CD4-positive, alpha-beta T cell treated with Interleukin-17A for 4 hours (primary cell): ENCODE measurements around the gene ZNF692.
"Not testable (repeated sequence)": the region's sequence is repeated elsewhere in the genome, so short reads cannot be mapped to it uniquely, and the experiment has no call there.

ENCODE experiments used
- DNase-seq: peaks from one replicate; pipeline ENCODE4 v3.0.0-alpha.2; 2020; ENCODE audit warnings: mixed read lengths

Gene ZNF692

DNA sequence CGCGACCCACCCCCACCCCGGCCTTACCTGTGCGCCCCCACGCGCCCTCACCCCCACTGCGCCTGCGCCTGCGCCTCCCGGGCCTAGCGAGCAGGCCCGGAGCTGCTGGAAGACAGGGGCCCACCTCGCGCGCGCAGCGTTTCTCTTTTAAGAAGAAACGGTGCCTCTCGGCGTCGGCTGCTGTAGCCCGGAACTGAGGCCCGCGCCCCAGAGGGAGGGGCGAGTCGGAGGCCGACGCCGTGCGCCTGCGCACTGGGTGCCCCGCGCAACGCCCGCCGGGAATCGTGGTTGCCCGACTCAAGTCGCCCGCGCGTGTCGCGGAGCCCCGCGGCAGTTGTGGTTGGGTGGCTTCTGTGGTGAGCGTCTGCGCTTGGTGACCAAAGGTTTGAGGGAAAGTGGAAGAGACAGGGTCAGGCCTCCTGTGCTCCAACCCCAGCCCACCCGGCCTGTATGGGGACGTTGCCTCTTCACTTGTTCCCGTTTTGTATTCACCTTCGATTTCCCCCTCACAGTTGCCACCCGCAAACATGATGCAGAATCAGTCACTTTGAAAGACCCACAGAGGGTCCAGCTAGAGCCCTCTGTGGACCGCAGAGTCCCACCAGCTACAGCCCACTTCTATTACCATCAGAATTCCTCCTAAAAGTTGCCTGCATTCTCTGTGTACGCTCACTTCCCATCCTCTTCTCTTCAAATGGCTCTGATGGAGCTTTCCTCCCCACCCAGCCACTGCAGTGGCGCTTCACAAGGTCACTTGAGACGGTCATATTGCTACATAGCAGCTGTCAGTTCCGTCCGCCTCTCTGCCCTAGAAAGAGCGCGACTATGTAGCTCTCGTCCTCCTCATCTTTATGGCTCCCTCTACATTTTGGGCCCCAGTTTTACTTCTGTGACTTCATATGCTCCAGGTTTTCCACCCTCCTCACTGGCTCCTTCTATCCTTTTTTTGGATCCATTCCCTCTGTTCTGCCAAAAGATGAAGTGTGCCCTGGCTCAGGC is at the start of gene ZNF692:
ZNF692 (minus strand) TSS at position 195 of the 999 bp plus-strand sequence. CDS start 776 bp downstream, outside the sequence.
- DNase-seq = peak; percentile 98

DNA sequence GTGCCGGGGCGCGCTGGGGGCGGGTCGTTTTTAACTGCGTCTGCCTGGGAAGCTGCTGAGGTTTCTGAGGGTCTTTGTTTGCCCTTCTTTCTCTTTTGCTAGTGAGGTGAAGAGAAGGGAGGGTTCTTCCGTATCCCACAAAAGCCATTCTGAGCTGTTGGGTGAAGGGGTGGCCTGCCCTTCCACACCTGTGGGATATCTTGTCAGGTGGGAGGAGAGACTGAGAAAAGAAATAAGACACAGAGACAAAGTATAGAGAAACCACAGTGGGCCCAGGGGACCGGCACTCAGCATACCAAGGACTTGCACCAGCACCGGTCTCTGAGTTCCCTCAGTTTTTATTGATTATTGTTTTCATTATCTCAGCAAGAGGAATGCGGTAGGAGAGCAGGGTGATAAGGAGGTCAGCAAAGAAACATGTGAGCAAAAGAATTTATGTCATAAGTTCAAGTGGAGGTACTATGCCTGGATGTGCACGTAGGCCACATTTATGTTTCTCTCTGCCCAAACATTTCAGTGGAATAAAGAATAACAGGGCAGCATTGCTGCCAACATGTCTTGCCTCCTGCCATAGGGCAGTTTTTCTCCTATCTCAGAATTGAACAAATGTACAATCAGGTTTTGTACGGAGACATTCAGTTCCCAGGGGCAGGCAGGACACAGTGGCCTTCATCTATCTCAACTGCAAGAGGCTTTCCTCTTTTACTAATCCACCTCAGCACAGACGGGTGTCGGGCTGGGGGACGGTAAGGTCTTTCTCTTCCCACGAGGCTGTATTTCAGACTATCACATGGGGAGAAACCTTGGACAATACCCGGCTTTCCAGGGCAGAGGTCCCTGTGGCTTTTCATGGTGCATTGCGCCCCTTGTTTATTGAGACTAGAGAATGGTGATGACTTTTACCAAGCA is 48.1 kb upstream of the ZNF692 start:
- DNase-seq = no peak

GRCh38 chr1:248906009-248906752 is 47.3 kb upstream of the ZNF692 start, which contains the start of gene PGBD2:
TSS of gene PGBD2 (plus strand) at chr1:248906235. CDS start at chr1:248913863, 7,628 bp downstream.
- peak; percentile 99 for DNase-seq

GRCh38 chr1:248905662-248906008 is 46.8 kb upstream of the ZNF692 start:
- no peak for DNase-seq

- DNase-seq = no peak
These were observed 45.7 kb upstream of the ZNF692 start for GRCh38 chr1:248904437-248905216.

DNA sequence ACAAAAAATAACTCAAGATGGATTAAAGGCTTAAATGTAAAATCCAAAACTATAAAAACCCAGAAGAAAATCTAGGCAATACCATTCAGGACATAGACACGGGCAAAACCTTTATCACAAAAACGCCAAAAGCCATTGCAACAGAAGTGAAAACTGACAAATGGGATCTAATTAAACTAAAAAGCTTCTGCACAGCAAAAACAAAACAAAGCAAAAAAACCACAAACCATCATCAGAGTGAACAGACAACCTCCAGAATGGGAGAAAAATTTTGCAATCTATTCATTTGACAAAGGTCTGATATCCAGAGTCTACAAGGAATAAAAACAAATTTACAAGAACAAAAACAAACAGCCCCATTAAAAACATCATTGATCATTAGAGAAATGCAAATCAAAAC is 42.7 kb upstream of the ZNF692 start:
- DNase-seq = no peak

DNA sequence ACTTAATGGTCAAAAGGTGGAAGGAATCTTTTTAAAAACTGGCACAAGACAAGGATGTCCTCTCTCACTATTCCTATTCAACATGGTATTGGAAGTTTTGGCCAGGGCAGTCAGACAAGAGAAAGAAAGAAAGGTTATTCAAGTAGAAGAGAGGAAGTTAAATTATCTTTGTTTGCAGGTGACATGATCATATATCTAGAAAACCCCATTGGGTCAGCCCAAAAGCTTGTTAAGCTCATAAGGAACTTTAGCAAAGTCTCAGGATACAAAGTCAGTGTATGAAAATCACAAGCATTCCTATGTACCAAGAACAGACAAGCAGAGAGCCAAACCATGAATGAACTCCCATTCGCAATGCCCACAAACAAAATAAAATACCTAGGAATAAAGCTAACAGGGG is 41.8 kb upstream of the ZNF692 start:
- no peak for DNase-seq

GRCh38 chr1:248897412-248898337 is 38.8 kb upstream of the ZNF692 start:
- DNase-seq = no peak

- DNase-seq = no peak
These were observed 36.0 kb upstream of the ZNF692 start for GRCh38 chr1:248894837-248895236.

DNA sequence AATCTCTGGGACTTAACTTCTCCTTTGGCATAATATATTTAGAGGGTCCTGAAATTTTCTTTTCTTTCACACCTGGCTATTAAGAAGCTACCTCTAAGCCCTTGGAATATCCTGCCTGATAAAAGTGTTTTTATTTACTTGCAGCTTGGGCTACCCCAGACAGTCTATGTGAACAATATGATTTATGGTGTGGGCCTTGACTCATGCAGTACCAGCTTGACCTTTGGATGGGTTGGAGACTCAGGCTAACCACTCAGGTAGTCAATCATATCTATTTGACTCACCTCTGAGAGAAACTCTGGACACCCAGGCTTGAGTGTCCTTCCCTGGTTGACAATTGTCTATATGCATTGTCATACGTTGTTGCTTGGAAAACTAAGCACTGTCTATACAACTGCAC is 33.7 kb upstream of the ZNF692 start:
- DNase-seq = no peak

- no peak for DNase-seq
These were observed 32.9 kb upstream of the ZNF692 start for GRCh38 chr1:248891758-248892157.

DNA sequence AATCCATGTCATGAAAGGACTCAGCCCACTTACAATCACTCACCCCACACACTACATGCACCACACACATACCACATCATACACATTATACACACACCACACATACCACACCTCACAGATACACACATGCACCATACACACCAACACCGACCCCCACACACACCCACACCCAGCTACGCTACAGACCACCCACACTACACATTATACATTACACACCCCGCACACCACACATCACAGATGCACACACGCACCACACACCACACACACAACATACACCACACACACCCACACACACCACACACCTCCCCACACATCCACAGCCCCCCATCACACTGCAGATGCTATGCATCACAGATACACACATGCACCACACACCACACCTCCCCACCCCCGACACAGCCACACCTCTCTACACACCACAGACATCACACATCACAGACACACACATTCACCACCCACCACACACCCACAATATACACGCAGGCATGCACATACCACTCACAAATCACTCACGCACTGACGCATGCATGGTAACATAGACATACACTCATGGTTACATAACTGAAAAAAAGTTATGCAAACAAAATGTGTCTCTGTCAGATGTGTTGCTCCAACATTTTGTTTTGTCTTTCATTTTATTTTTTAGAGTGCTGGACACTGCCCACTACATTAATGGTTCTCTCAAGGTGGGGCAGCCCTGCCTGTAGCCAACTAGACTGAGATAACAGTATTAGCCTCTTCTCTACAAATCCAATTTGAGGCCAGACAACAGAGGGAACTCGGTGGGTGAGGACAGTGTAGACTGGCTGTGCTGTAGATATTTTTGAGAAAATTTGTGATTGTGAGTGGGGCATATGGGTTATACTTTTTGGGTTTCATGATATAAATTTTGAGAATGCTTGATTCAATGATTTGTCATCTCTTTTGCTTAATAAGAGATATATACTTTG is 31.9 kb upstream of the ZNF692 start:
- no peak for DNase-seq

- DNase-seq = not testable (repeated sequence)
These were observed 31.0 kb upstream of the ZNF692 start for GRCh38 chr1:248889914-248890243.

DNA sequence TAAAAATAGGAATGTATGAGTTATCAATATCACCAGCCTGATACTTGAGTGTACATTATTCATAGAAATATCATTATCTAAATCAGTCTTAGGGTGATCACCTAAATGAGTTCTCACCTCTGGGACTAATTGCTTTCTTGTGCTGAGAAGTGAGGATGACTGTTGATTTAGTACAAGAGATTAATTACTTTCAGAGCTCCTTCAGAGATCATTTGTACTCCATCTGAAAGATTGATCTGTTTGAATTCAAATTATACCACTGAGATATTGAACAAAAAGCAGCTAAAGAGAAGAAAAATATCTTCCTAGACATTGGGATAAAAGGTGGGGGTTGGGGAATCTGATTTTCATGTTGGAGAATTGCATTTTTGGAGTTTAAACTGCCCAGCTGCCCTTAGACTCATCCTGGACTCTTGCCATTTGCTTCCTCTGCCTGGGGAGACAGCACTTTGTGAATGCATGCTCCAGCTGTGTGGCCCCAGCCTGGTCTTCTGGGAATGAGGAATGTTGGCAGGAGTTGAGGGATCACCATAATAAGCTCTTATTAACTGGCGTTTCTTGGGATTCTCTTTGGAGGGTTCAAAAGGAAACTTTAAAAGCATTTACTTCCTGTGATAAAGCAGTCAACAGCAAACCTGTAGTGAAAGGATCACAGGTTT is 27.5 kb upstream of the ZNF692 start:
- DNase-seq = no peak

GRCh38 chr1:248885646-248886045 is 26.8 kb upstream of the ZNF692 start:
- no peak for DNase-seq

GRCh38 chr1:248884632-248885295 is 25.9 kb upstream of the ZNF692 start:
- DNase-seq = no peak

DNA sequence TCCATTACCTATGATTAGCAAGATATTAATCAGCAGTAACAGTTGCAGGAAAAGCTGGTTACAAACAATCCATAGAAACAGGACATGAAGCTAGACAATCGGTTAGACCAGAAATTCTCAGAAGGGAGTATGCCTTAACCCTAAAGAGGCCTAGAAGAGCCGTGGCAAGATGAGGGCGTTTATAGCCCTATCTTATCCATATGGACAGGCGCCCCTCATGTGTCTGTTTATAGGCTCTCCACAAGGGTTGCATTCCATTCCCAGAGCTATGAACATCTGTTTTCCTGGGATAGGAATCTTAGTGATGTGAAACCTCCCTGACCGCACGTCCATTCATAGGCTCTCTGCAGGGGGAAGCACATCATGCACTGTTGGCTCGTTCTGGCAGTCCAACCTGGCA is 23.5 kb upstream of the ZNF692 start:
- not testable (repeated sequence) for DNase-seq

DNA sequence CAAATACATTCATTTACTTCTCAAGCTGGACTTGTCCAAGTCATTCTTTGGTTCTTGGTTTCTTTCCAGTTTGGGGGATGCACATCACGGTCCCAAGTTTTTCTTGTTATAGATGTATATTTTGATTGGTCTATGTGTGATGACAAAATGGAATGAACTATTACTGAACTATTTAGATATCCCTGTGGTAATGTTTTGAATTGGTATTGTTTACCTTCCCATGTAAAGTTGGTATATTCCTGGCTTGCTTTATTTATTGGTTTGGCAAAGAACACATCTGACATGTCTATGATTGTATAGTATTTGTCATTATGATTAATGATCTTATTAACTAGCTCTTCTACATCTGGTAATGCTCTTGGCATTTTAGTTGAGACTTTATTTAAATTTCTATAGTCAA is 22.4 kb upstream of the ZNF692 start:
- no peak for DNase-seq
